SIG-M5 (cell line): ENCODE results near the gene GPR152.
"Not testable (repeated sequence)": the region's sequence is repeated elsewhere in the genome, so short reads cannot be mapped to it uniquely, and the experiment has no call there.

Experiments
- DNase-seq: peaks from one replicate; lab custom pipeline; 2025; lab: John Stamatoyannopoulos, UW

The GPR152 gene

GRCh38 chr11:67409781-67410368 is 42.7 kb downstream of the GPR152 start:
- DNase-seq = no peak

- no peak for DNase-seq
Observed at GRCh38 chr11:67409261-67409666, 43.3 kb downstream of the GPR152 start.

GRCh38 chr11:67408437-67409200 is 43.9 kb downstream of the GPR152 start:
- no peak for DNase-seq

- DNase-seq = no peak
Observed at GRCh38 chr11:67407688-67408163, 44.8 kb downstream of the GPR152 start.

- DNase-seq = no peak
Observed at GRCh38 chr11:67406969-67407687, 45.4 kb downstream of the GPR152 start.

GRCh38 chr11:67406420-67406968 is 46.0 kb downstream of the GPR152 start:
- no peak for DNase-seq

GRCh38 chr11:67405688-67406339 is 46.7 kb downstream of the GPR152 start:
- no peak for DNase-seq

- DNase-seq = no peak
Observed at GRCh38 chr11:67405196-67405567, 47.3 kb downstream of the GPR152 start.

GRCh38 chr11:67404515-67405195 is 47.9 kb downstream of the GPR152 start:
- DNase-seq = no peak

GRCh38 chr11:67403085-67403484 is 49.4 kb downstream of the GPR152 start:
- DNase-seq = not testable (repeated sequence)

- not testable (repeated sequence) for DNase-seq
Observed at GRCh38 chr11:67402192-67402839, 50.2 kb downstream of the GPR152 start.

- DNase-seq = peak; percentile 37
Observed at GRCh38 chr11:67401495-67402191, 50.9 kb downstream of the GPR152 start, which contains the start of gene PPP1CA. PPP1CA (minus strand) TSS chr11:67401858; CDS start chr11:67401782, 76 bp downstream.
